ENCODE data around the gene TUBGCP6. TPM values are rescaled to one million over a fixed set of nuclear protein-coding genes. Genes with fewer than 3 reads are reported as not detected.

Gene TUBGCP6
- polyA plus RNA-seq, 1 donor = 27.3 TPM

DNA sequence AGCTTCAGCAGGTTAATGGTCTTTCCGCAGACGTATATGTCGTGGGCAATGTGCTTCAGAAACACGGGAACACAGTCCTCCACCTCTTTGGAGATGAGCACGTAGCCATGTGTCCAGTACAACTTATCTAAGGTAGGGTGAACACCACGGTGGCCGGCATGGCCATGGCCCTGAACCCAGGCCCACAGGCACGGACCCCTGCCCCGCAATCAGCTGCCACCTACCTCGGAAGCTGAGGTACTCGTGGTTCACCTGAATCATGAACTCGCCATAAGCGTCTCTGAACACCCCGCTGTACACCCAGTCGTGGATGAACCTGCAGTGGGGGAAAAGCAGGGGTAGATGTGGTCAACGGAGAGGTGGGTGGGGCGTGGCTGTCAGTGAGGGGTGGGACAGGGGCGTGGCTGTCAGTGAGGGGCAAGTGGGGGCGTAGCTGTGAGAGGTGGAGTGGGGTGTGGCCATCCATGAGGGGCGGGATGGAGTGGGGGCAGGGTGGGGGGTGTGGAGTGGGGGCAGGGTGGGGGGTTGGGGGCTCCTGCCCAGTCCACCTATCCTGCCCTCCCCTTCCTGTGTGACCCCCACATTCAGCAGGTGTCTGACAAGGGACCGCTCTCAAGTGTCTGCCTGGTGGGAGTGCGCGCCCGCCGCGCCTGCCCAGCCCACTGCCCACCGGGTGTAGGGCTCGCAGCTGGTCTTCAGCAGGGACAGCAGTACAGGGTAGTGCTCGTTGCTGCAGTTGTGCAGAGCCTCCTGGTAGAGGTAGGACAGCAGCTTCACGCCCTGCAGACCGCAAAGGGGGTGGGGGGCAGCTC, 18.6 kb downstream of the TUBGCP6 start:
- no peak for DNase-seq (ENCODE audit: low read depth)

DNA sequence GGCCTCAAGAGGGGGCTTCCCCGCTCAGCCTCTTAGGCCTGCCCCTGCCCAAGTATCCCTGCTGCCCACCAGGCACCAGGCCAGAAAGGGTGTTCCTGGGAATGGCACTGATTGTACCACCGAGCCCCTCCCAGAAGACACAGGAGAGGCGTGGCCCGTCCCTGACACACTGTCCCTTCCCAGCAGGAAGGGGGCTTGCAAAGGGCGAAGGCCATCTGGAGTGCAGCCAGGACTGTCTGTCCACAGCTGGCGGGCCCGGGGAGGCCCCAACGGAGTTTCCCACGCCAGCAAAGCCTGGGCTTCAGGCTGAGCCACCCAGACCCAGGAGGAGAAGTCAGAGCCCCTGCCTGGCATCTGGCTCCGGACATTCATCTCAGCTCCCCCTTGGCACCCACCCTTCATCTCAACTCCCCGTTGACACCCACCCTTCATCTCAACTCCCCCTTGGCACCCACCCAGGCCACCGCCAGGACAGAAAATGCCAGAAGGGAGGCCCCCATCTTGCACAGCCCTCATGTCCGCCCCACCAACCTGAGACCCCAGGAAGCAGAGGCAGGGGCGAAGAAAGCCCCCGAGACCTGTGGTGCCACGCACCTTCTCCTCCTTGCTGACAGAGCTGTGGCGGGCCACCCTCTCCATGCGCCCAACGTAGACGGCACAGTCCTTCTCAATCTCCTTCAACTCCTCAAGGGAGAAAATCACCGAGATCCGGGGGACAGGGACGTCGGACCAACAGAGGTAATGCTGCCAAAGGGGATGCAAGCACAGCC, 19.4 kb downstream of the TUBGCP6 start:
- no peak for DNase-seq (ENCODE audit: low read depth)

DNA sequence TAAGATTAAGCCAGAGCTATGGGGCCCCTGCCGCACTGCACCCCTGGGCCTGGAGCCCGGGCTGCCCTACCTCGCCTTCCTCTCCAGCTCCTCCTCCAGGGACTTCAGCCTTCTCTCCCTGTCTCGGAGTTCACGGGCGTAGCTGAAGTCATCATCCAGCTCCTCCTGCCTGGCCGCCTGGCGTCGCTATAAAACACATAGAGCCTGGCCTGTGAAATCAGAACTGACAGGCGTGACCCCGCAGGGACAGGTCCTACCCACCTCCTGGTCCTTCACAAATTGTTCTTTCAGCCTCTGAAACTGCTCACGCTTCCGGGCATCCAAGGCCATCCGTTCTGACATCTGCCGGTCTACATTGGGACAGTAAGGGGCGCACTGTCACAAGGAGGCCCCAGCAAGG, 20.8 kb downstream of the TUBGCP6 start:
- no peak for DNase-seq (ENCODE audit: low read depth)

DNA sequence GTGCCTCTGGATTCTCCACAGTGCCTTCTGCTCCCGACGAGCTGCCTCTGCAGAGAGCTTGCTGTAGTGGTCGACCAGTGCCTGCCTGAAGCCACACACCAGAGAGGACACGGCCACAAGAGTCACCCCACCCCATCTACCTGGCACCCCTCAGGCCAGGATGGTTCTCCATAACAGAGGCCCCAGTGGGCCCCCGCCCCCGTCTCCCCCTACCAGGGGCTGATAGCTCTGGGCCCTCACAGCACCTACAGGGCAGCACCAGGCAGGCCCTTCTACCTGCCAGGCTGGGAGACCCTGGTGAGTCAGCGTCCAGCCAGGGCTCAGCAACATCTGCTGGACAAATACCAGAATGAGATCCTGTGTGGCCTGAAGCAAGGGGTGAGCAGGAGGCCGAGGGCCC, 22.3 kb downstream of the TUBGCP6 start:
- DNase-seq (ENCODE audit: low read depth) = no peak

DNA sequence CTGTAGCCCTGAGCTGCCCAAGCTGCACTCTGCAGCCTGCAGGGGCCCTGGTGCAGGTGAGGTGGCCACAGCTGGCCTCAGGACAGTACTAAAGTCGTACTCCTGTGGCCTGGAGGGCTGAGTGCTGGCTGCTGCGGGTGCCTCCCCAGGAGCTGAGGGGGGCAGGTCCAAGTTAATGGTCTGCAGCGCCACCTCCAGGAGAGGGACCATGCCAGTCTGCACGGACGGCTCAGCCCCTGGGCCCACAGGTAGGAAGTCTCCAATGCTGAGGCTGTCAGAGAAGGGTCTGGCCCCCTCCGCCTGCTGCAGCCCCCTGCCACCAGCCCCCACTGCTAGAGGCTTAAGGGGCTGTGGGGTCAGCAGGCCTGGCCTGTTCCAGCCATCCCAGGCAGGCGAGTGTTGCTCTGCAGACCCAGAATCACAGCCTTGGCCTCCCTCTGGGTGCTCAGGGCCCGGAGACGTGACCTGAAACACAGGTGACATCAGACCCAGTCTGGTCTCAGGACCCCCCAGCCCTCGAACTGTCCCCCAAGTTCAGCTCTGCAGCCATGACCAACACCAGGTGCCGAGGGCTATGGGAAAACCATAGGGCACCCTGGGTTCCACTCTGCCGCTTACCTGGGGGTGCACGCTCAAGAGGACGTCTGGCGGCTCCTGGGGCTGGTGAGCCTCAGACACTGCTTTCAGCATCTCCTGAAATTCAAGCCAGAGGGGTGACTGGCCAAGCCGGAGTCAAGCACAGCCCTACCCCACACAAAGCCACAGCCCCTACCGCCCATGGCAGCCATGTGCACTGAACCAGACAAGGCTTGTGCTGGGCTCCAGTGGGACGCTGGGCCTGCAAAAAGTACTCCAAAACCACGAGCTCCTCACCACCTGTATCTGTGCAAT, 23.2 kb downstream of the TUBGCP6 start:
- DNase-seq (ENCODE audit: low read depth) = no peak

DNA sequence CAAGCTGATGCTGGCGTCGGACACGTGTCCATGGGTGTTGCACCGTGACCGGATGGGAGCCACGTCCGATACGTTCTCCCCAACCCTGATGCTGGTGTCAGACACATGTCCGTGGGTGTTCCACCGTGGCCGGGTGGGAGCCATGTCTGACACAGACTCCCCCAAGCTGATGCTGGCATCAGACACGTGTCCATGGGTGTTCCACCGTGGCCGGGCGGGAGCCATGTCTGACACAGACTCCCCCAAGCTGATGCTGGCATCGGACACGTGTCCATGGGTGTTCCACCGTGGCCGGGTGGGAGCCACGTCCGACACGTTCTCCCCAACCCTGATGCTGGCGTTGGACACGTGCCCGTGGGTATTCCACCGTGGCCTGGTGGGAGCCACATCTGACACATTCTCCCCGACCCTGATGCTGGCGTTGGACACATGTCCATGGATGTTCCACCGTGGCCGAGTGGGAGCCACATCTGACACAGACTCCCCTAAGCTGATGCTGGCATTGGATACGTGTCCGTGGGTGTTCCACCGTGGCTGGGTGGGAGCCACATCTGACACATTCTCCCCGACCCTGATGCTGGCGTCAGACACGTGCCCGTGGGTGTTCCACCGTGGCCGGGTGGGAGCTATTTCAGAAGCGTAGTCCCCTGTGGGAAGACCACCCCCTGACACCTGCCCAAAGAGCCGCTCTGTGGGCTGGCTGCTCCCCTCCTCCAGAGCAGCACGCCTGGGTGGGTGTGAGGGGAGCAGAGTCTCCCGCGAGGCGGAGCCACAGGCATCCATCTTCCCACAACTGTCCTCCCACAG, 24.0 kb downstream of the TUBGCP6 start:
- DNase-seq (ENCODE audit: low read depth) = no peak

DNA sequence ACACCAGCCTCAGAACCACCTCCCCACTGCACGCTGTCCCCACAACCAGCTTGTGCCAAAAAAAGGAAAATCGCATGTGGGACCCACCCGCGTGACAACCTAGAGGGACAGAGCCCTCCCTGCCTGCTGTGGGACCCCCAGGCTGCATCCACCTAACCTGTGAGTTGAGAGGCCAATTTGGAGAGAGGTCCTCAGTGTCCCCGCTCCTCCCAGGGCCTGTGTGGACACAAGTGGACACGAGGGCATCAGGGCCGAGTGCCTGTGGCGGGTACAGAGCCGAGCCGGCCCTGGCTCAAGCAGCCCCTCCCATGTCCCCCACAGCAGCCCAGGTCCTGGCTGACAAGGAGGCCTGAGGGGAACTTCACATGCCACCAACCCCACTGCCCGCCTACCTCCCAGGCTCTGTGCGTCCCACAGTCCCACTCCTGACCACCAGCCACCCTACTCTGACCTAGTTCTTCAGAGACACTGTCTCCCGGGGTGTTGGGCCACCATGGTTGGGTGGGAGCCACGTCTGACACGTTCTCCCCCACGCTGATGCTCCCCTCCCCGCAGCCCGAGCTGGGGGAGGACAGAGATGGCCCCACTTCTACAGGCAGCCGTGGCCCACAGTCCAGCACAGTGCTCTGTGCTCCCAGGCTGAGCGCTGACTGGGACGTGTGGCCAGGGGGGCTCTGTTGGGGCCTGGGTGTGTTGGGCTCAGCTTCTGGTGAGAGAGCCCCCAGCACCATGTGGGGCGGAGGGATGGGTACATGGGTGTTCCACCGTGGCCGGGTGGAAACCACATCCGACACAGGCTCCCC, 24.8 kb downstream of the TUBGCP6 start:
- no peak for DNase-seq (ENCODE audit: low read depth)

DNA sequence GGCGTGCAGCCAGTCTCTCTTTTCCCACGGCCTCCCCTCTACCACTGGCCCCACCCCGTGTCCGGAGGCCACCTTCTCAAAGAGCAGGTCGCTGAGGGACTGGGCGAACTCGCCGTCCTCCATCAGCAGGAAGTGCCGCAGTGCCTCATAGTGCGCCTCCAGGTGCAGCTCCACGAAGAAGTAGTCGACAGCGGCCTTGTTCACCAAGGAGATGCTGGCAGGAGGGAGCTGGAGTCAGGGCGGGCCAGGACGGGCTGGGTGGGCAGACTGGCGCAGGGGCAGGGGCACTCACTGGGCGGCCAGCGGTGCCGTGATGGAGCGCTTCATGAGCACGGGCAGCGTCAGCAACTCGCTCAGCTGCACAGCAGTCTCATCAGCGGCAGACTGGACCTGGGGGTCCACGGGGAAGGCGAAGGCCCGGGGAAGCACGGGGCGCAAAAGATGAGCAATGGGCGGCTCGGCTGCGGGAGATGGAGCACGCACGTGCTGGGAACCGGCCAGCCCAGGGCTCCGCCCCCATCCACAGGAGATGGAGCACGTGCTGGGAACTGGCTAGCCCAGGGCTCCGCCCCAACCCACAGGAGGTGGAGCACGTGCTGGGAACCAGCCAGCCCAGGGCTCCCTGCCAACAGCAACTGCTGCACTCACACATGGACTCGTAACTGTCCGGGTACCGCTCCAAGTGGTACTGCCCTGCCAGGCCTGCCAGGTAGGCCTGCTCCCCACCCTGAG, 25.7 kb downstream of the TUBGCP6 start:
- no peak for DNase-seq (ENCODE audit: low read depth)

DNA sequence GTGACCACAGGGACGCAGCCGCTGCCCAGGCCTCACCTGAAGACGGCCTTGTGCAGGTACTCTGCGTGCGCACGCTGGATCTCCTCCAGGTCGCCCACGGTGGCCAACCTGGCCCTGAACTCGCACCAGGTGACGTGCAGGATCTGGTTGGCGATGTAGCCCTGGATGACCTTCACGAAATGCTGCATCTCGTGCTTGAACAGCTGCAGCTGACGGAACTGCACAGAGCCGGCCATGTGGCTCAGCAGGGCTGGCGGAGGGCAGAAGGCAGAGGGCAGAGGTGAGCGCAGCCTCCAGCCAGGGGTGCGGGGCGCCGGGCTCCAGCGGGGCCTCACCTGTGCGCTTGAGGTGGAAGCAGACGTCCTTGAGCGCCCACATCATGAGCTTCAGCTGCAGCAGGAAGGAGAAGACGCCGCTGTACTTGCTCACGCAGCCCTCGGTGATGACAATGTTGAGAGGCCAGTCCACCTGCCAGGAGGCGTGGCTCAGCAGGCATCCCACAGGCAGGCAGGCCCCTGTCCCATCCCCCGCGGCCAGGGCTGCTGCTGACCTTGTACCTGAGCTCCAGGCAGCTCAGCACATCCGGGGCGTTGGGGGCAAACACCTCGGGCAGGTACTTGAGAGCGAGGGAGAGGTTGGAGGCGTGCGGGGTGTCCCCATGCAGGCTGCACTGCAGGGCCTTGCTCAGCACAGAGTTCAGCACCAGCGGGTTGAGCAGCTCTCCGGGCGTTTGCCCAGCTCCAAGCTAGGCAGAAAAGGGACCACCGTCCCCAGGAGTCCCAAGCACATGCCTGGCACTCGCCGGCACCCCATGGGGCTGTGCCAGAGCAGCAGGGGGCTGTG, 26.4 kb downstream of the TUBGCP6 start:
- no peak for DNase-seq (ENCODE audit: low read depth)

DNA sequence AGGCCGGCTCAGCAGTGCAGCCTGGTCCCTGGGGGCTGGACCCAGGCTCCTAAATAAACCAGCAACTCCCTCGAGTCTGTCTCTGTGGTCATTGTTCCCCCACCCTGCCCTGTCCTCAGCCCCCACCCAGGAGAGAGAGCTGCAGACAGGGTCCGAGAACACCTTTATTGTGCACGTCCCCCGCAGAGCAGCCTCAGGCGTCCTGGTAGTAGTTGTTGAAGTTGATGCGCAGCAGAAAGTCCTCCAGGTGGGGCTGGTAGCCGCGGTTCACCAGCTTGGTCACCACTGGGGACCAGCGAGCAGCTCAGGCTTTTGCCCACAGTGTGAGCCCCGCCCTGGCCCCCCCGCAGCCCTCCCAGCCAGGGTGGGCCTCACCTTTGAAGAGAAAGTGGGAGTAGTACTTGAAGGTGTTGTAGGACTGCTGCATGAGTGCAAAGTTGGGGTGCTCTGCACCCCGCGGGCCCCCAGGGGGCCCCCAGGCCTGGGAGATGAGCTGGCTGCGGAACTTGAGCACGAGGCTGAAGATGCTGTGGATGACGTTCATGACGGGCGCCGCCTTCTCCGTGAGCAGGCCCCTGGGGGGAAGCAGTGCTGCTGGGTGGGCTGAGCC, 27.2 kb downstream of the TUBGCP6 start:
- no peak for DNase-seq (ENCODE audit: low read depth)

DNA sequence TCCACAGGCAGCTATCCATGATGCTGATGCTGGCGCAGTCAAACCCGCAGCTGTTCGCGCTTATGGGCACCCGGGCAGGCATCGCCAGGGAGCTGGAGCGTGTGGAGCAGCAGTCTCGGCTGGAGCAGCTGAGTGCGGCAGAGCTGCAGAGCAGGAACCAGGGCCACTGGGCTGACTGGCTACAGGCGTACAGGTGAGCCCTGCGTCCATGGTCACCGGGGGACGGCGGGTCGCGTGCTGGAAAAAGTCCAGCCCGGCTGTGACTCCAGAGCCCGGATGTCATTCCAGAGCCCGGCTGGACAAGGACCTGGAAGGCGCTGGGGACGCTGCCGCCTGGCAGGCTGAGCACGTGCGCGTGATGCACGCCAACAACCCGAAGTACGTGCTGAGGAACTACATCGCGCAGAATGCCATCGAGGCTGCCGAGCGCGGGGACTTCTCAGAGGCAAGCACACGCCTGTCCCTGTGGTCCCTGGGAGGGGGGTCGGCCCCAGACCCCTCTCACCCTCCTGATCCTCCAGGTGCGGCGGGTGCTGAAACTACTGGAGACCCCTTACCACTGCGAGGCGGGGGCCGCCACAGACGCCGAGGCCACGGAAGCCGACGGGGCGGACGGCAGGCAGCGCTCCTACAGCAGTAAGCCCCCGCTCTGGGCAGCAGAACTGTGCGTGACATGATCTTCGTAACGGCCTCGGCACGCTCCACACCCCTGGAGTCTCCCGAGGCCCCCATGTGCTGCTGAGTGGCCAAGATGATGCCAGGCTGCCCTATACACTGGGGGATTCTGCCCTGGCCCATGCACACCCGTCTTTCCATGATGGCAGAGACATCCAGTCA, 27.9 kb downstream of the TUBGCP6 start:
- no peak for DNase-seq (ENCODE audit: low read depth)

DNA sequence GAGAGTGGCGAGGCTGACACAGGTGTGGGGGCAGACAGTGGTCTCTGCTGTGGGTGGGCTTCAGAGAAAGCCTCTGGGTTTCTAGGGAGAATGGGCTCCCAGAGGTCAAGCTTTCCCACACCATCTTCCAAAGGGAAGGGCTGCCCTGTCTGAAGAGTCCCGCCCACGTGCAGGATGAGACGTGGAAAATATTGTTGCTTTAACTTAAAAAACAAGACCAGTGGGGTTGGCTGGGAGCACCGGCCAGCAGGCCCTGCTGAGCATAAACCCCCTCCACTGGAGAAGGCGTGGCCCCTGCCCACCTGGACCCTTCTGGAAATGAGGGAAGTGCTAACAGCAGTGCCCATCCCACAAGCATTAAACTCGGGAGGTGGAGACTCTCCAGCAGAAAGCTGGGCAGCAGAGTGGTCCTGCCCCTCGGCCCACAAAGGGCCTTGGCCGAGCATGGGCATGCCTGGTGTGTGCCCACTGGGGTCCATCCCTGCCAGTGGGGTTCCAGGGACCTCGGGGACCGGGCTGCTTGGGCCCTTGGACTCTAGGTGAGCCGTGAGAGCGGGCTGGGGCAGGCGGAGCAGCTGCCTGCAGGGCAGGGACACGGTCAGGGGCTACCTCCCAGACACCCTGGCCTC, 28.7 kb downstream of the TUBGCP6 start:
- DNase-seq (ENCODE audit: low read depth) = no peak

DNA sequence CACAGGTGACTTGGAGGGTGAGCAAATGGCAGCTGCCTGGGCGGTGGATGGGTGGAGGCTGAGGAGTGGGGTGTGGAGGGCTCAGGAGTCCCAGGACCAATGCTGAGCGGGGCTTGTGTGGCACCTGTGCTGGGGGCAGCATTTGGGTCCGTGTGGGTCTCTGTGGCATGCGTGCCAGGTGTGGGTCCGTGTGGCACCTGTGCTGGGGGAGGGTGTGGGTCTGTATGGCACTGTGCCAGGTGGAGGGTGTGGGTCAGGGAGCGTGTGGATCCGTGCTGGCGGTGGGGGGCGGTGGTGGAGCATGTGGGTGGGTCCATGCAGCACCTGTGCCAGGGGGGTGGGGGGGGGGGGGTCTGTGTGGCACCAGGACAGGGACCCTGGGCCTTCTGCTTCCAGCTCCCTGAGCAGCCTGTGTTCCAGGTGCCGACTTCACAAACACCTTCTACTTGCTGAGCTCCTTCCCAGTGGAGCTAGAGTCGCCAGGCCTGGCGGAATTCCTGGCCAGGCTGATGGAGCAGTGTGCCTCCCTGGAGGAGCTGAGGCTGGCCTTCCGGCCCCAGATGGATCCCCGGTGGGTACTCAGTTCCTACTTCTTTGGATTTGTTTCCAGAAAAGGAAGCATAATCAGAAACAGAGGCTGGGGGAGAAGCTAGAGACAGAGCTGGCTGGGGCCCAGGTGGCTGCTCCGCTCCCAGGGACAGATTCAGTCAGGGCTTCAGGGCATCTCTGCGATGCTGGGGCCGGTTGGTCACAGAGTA, 29.3 kb downstream of the TUBGCP6 start:
- no peak for DNase-seq (ENCODE audit: low read depth)

DNA sequence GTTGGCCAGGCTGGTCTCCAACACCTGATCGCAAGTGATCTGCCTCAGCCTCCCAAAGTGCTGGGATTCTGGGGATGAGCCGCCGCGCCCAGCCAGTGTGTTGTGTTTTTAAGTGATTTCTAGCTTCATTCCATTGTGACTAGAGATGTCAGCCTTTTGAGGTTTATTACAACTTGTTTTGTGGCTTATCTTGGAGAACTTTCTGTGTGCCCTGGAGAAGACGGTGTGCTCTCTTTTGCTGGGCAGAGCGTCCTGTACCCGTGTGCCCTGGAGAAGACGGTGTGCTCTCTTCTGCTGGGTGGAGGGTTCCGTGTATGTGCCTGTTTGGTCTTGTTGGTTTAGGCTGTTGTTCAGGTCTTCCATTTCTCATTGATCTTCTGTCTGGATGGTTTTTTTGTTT, 31.6 kb downstream of the TUBGCP6 start:
- no peak for DNase-seq (ENCODE audit: low read depth)

DNA sequence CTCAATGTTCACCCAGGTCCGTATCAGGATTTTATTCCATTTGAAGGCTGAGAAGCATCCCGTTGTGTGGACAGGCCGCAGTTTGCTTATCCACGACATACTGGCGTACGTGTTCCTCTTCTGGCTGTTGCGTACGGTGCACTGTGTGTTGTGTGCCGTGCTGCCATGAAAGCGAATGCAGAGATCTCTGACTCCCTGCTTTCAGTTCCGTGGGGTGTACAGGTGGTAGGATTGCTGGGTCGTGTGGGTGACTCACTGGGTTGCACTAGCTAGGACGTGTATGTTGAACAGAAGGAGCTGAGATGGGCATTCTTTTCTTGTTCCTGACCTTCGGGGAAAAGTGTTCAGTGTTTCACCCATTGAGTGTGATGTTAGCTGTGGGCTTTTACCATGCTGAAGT, 33.7 kb downstream of the TUBGCP6 start:
- no peak for DNase-seq (ENCODE audit: low read depth)
